Body of pancreas (tissue), 4 donors: Measurements from ENCODE around the gene KRTAP10-5. TPM values are rescaled to one million over a fixed set of nuclear protein-coding genes. Genes with fewer than 3 reads are reported as not detected.

Source experiments
- ATAC-seq: fragments of 150-250 bp; one replicate; pipeline ENCODE4 v1.9.1; 2016
- DNase-seq, 4 donors: peaks; one replicate each; pipeline ENCODE4 v3.0.0-alpha.2; 2019
- H3K27ac ChIP-seq, 4 donors: fragments of 200-600 bp; sonication (generic); 1 replicate in 3 of 4; 2 replicates in 1 of 4; pipeline versions ENCODE4 v1.5.1 to v1.6.1; 2016 to 2019; ENCODE audit warnings: mild to moderate bottlenecking in 1 of 4, mixed read lengths in 1 of 4, moderate library complexity in 1 of 4
- H3K27me3 ChIP-seq, 2 donors: fragments of 200-600 bp; sonication (generic); one replicate each; pipeline ENCODE4 v1.6.0; 2016; ENCODE audit warnings: mild to moderate bottlenecking in 1 of 2
- H3K36me3 ChIP-seq, 2 donors: fragments of 200-600 bp; sonication (generic); replicated peaks in 1 of 2; 2 replicates each; pipeline ENCODE4 v1.5.1; 2016; ENCODE audit warnings: low read depth in 2 of 2; ENCODE audit not compliant: insufficient read depth in 1 of 2
- H3K4me1 ChIP-seq: fragments of 200-600 bp; sonication (generic); one replicate; pipeline ENCODE4 v1.6.0; 2016
- H3K4me3 ChIP-seq, 2 donors: fragments of 200-600 bp; sonication (generic); 1 replicate in 1 of 2; 2 replicates in 1 of 2; pipeline ENCODE4 v1.5.1; 2016 to 2019
- H3K9me3 ChIP-seq, 3 donors: fragments of 200-600 bp; sonication (generic); 1 replicate in 2 of 3; 2 replicates in 1 of 3; pipeline ENCODE4 v1.5.1; 2016
- CTCF ChIP-seq, 7 experiments: fragments of 450-650 bp in 4 of 7; fragments of 200-600 bp in 3 of 7; sonication (generic) in 3 of 7; IDR thresholded peaks; one replicate each; pipeline ENCODE4 v1.5.1; 2016 to 2019; ENCODE audit warnings: antibody characterized with exemption in 7 of 7
- POLR2A ChIP-seq, 3 donors: fragments of 450-650 bp; IDR thresholded peaks; one replicate each; pipeline ENCODE4 v1.6.1; 2016; ENCODE audit warnings: antibody characterized with exemption in 3 of 3, mild to moderate bottlenecking in 2 of 3
- WGBS, 2 donors: methylation state at CpG; one replicate each; pipeline ENCODE4 v1.1.5; 2017; 5-methylcytosine and 5-hydroxymethylcytosine counted together
- intact Hi-C: fragments of 100-400 bp; cut with DNase I; formaldehyde crosslinking; loops from one replicate; pipeline ENCODE4 v1.15.1; 2023
- total RNA-seq, 2 donors: library from RNA; depleted of rRNA; stranded (reverse); fragments of >200 nt; gene quantifications; one replicate each; pipeline ENCODE4 v1.1.0, GENCODE V29; 2016

KRTAP10-5 gene
- total RNA-seq, 2 donors from 2014 or later: not detected

GRCh38 chr21:44614161-44614631, 33.8 kb upstream of the KRTAP10-5 start:
- WGBS, 2 donors: 70 to 78% methylated on average over 13 to 19 of the region's 20 CpGs
- Histone ChIP-seq H3K27ac (no peak overlapping the region), H3K4me3 (no peak overlapping the region), H3K4me1 (no peaks in the 10 kb centered on the region), H3K36me3 (no peaks in the 10 kb centered on the region), H3K27me3 (no peaks in the 10 kb centered on the region), H3K9me3 (peaks cover 0 to 21% (median 0%) of the 10 kb centered on the region in 3 donors)
- TF ChIP-seq POLR2A (IDR thresholded peaks at IDR 0.05) (no peak), CTCF (IDR thresholded peaks at IDR 0.05) (no peak)
- ATAC-seq (no peak), DNase-seq (no peak)
- intact Hi-C loops: no loop called here

- Histone ChIP-seq H3K4me1 (no peaks in the 10 kb centered on the region), H3K27ac (no peak overlapping the region), H3K9me3 (peaks cover 0 to 26% (median 0%) of the 10 kb centered on the region in 3 donors), H3K4me3 (no peak overlapping the region), H3K36me3 (no peaks in the 10 kb centered on the region), H3K27me3 (no peaks in the 10 kb centered on the region)
- TF ChIP-seq CTCF (IDR thresholded peaks at IDR 0.05): no peak
- no peak for TF ChIP-seq POLR2A (IDR thresholded peaks at IDR 0.05)
- intact Hi-C loops: no loop called here
- 55 to 77% methylated on average over 21 to 23 of the region's 26 CpGs for WGBS, 2 donors
- no peak for ATAC-seq
- no peak for DNase-seq
Observed at GRCh38 chr21:44613386-44614155, 33.2 kb upstream of the KRTAP10-5 start.

GRCh38 chr21:44612669-44613229, 32.3 kb upstream of the KRTAP10-5 start:
- no peaks in the 10 kb centered on the region for H3K4me1 ChIP-seq
- DNase-seq (no peak), ATAC-seq (no peak)
- no peaks in the 10 kb centered on the region for H3K36me3 ChIP-seq
- H3K9me3 ChIP-seq: peaks cover 0 to 26% (median 0%) of the 10 kb centered on the region in 3 donors
- H3K27ac ChIP-seq: no peak overlapping the region
- no peak overlapping the region for H3K4me3 ChIP-seq
- WGBS, 2 donors: 58 to 82% methylated on average over 9 to 12 of the region's 13 CpGs
- intact Hi-C loops: no loop called here
- TF ChIP-seq CTCF (IDR thresholded peaks at IDR 0.05) (no peak), POLR2A (IDR thresholded peaks at IDR 0.05) (no peak)
- H3K27me3 ChIP-seq: no peaks in the 10 kb centered on the region

- H3K27me3 ChIP-seq: no peaks in the 10 kb centered on the region
- H3K4me1 ChIP-seq: no peaks in the 10 kb centered on the region
- peaks cover 0 to 26% (median 0%) of the 10 kb centered on the region in 3 donors for H3K9me3 ChIP-seq
- no peak for TF ChIP-seq POLR2A (IDR thresholded peaks at IDR 0.05)
- TF ChIP-seq CTCF (IDR thresholded peaks at IDR 0.05): no peak
- H3K27ac ChIP-seq: no peak within 1 kb of the TSS
- intact Hi-C loops: no loop called here
- no peaks in the 10 kb centered on the region for H3K36me3 ChIP-seq
- no peak for ATAC-seq
- WGBS, 2 donors: 60 to 62% methylated on average over 1 to 7 of the region's 8 CpGs
- H3K4me3 ChIP-seq: no peak within 1 kb of the TSS
- DNase-seq: no peak
Observed at GRCh38 chr21:44612029-44612486, 31.7 kb upstream of the KRTAP10-5 start, which contains the start of gene KRTAP10-8. Gene KRTAP10-8, plus strand, starts transcription at chr21:44612079. Its CDS starts 22 bp downstream, at chr21:44612101.
